HG03025 (cell line): ENCODE data around the gene ATP13A2.
"Not testable (repeated sequence)": the region's sequence is repeated elsewhere in the genome, so short reads cannot be mapped to it uniquely, and the experiment has no call there.

Experiments
- ATAC-seq: cut with Tn5 transposase; IDR thresholded peaks from one replicate; pipeline ENCODE4 v1.9.1; 2021; ENCODE audit warnings: mild to moderate bottlenecking, moderate library complexity; ENCODE audit not compliant: unreplicated experiment, low FRiP score

Gene ATP13A2

GRCh38 chr1:16938351-16939321, 73.1 kb downstream of the ATP13A2 start:
- no peak for ATAC-seq

GRCh38 chr1:16936580-16936979, 75.1 kb downstream of the ATP13A2 start:
- not testable (repeated sequence) for ATAC-seq
